HCT116 (cell line): ENCODE measurements around the gene BSND. TPM values are rescaled to one million over a fixed set of nuclear protein-coding genes. Genes with fewer than 3 reads are reported as not detected.
"Not testable (repeated sequence)": the region's sequence is repeated elsewhere in the genome, so short reads cannot be mapped to it uniquely, and the experiment has no call there.

Experiments
- ATAC-seq: fragments of 200-7000 bp; cut with Tn5 transposase; 2 replicates; pipeline ENCODE4 v1.9.1; 2020; ENCODE audit warnings: mild to moderate bottlenecking, moderate library complexity
- BruUV-seq: library from RNA; stranded (reverse); fragments of 400-500 nt; replicated peaks from 2 replicates; lab custom pipeline; 2021; lab: Mats Ljungman, UMichigan
- CTCF ChIA-PET: fragments of 300-600 bp; sonication (Branson Sonifier 250); formaldehyde crosslinking; loops from one replicate; lab custom pipeline; 2021; ENCODE audit warnings: antibody characterized with exemption; lab: Charles Lee
- POLR2A ChIA-PET: fragments of 300-600, 350-600 bp; sonication (Branson Sonifier 250); formaldehyde crosslinking; loops from one replicate; lab custom pipeline; 2021; ENCODE audit warnings: antibody characterized with exemption; lab: Charles Lee
- RAD21 ChIA-PET, 2 experiments: fragments of 300-600 bp; sonication (Branson Sonifier 250); formaldehyde crosslinking; loops; one replicate each; lab custom pipeline; 2023; ENCODE audit warnings: low total read pairs in 2 of 2; ENCODE audit not compliant: uncharacterized antibody in 2 of 2, unreplicated experiment in 2 of 2, low non-redundant PET in 1 of 2; lab: Charles Lee
- DNase-seq: peaks from one replicate; pipeline ENCODE4 v3.0.0-alpha.2; 2010; ENCODE audit warnings: low read depth, low spot score
- H2AFZ ChIP-seq: fragments of 200-600 bp; shearing (Covaris generic), sonication (generic); 2 replicates; pipeline ENCODE4 v1.6.1; 2017; ENCODE audit warnings: low read depth, mixed run types, mixed read lengths, antibody characterized with exemption, low read length; ENCODE audit not compliant: poor library complexity, severe bottlenecking
- H3K27ac ChIP-seq: 2 replicates; pipeline ENCODE4 v1.5.1; 2012; ENCODE audit warnings: low read depth, low read length
- H3K27me3 ChIP-seq: fragments of 200-600 bp; sonication (generic); 2 replicates; pipeline ENCODE4 v1.6.1; 2016; ENCODE audit warnings: mixed run types, low read length, mixed read lengths; ENCODE audit not compliant: insufficient read depth
- H3K36me3 ChIP-seq, 2 experiments: fragments of 200-500 bp in 1 of 2; fragments of 200-600 bp in 1 of 2; sonication (Bioruptor generic) in 1 of 2; sonication (generic) in 1 of 2; 2 replicates each; pipeline versions ENCODE4 v1.5.1 to v1.6.1; 2014 to 2016; ENCODE audit warnings: low read length in 2 of 2, inconsistent platforms in 1 of 2, mixed read lengths in 1 of 2, mixed run types in 1 of 2; ENCODE audit not compliant: insufficient read depth in 2 of 2, control insufficient read depth in 1 of 2
- H3K4me1 ChIP-seq, 2 experiments: fragments of 200-600 bp in 1 of 2; sonication (generic) in 1 of 2; 2 replicates each; pipeline versions ENCODE4 v1.5.1 to v1.6.1; 2012 to 2017; ENCODE audit warnings: low read length in 2 of 2, inconsistent platforms in 1 of 2, mild to moderate bottlenecking in 1 of 2, mixed read lengths in 1 of 2, mixed run types in 1 of 2, moderate library complexity in 1 of 2; ENCODE audit not compliant: insufficient read depth in 2 of 2, control insufficient read depth in 1 of 2
- H3K4me2 ChIP-seq: fragments of 200-600 bp; sonication (generic); 2 replicates; pipeline ENCODE4 v1.6.1; 2017; ENCODE audit warnings: mixed run types, low read length, mixed read lengths
- H3K4me3 ChIP-seq, 2 experiments: fragments of 200-600 bp in 1 of 2; sonication (generic) in 1 of 2; replicated peaks in 1 of 2; 2 replicates each; pipeline ENCODE4 v1.5.1; 2011 to 2016; ENCODE audit warnings: low read length in 2 of 2, control low read depth in 1 of 2, low read depth in 1 of 2, mild to moderate bottlenecking in 1 of 2, mixed read lengths in 1 of 2, mixed run types in 1 of 2
- H3K79me2 ChIP-seq: fragments of 200-600 bp; sonication (generic); 2 replicates; pipeline ENCODE4 v1.6.1; 2017; ENCODE audit warnings: mild to moderate bottlenecking, mixed run types, low read length, moderate library complexity, mixed read lengths; ENCODE audit not compliant: insufficient read depth
- H3K9ac ChIP-seq: fragments of 200-600 bp; sonication (generic); 2 replicates; pipeline ENCODE4 v1.6.1; 2016; ENCODE audit warnings: low read length, mixed read lengths
- H3K9me2 ChIP-seq: fragments of 200-600 bp; sonication (generic), shearing (Covaris generic); 2 replicates; pipeline ENCODE4 v1.6.1; 2017; ENCODE audit warnings: mixed run types, mild to moderate bottlenecking, moderate library complexity; ENCODE audit not compliant: insufficient read depth
- H3K9me3 ChIP-seq, 2 experiments: fragments of 200-500 bp in 1 of 2; fragments of 200-600 bp in 1 of 2; sonication (Bioruptor generic) in 1 of 2; sonication (generic) in 1 of 2; 2 replicates each; pipeline ENCODE4 v1.6.1; 2014 to 2017; ENCODE audit warnings: low read length in 2 of 2, mixed read lengths in 2 of 2, inconsistent platforms in 1 of 2, low read depth in 1 of 2, mild to moderate bottlenecking in 1 of 2, mixed run types in 1 of 2, moderate library complexity in 1 of 2; ENCODE audit not compliant: control insufficient read depth in 1 of 2, insufficient read depth in 1 of 2
- H4K20me1 ChIP-seq: fragments of 200-600 bp; sonication (generic), shearing (Covaris generic); 2 replicates; pipeline ENCODE4 v1.6.1; 2017; ENCODE audit warnings: mixed run types, mild to moderate bottlenecking, moderate library complexity; ENCODE audit not compliant: insufficient read depth
- REST ChIP-seq: IDR thresholded peaks from 2 replicates; pipeline ENCODE4 v1.6.1; 2012; ENCODE audit warnings: low read depth
- YY1 ChIP-seq: IDR thresholded peaks from 2 replicates; pipeline ENCODE4 v1.6.1; 2011; ENCODE audit warnings: low read length, low read depth, moderate library complexity, mild to moderate bottlenecking; ENCODE audit not compliant: insufficient replicate concordance; ENCODE audit errors: extremely low read depth
- intact Hi-C: fragments of 100-400 bp; cut with micrococcal nuclease; formaldehyde crosslinking; loops from 2 replicates; pipeline ENCODE4 v1.10.0; 2022
- total RNA-seq: library from RNA; stranded (reverse); gene quantifications from one replicate; pipeline ENCODE4 v1.2.1, GENCODE V29; 2021; ENCODE audit not compliant: unreplicated experiment

Gene BSND
- total RNA-seq, 1 experiment from 2014 or later, result not detected

GRCh38 chr1:55021942-55022546, 23.3 kb downstream of the BSND start (continued):
- TF ChIP-seq REST, result no peak
- TF ChIP-seq YY1, result peak; percentile 30

- H4K20me1 ChIP-seq, H2AFZ ChIP-seq, RAD21 ChIA-PET, H3K4me3 ChIP-seq, ATAC-seq, H3K9me3 ChIP-seq, CTCF ChIA-PET, DNase-seq, H3K9ac ChIP-seq, H3K27me3 ChIP-seq, POLR2A ChIA-PET, H3K79me2 ChIP-seq, BruUV-seq, H3K36me3 ChIP-seq, H3K4me2 ChIP-seq, H3K9me2 ChIP-seq, H3K27ac ChIP-seq: not testable (repeated sequence)
- peaks cover 0 to 13% of the 10 kb centered on the region in 2 experiments; a peak in 3 of 4 replicates for H3K4me1 ChIP-seq
- intact Hi-C loops, result loop anchor here (10.0 kb wide), 1 partner anchor 219 kb away; the partner anchor contains the start of gene TTC22
Observed at GRCh38 chr1:55024163-55024562, 25.4 kb downstream of the BSND start.

- H4K20me1 ChIP-seq, H3K79me2 ChIP-seq, H3K4me3 ChIP-seq, CTCF ChIA-PET, H3K4me1 ChIP-seq, H3K9me3 ChIP-seq, DNase-seq, BruUV-seq, H3K9ac ChIP-seq, RAD21 ChIA-PET, ATAC-seq, H3K27me3 ChIP-seq, H3K27ac ChIP-seq, H2AFZ ChIP-seq, H3K36me3 ChIP-seq, H3K4me2 ChIP-seq, H3K9me2 ChIP-seq, POLR2A ChIA-PET: not testable (repeated sequence)
- intact Hi-C loops, result loop anchor here (10.0 kb wide), 1 partner anchor 222 kb away; the partner anchor contains the start of gene TTC22
Observed at GRCh38 chr1:55026682-55027081, 27.9 kb downstream of the BSND start.

- H4K20me1 ChIP-seq, H3K79me2 ChIP-seq, intact Hi-C loops, H3K27me3 ChIP-seq, BruUV-seq, H3K36me3 ChIP-seq, H3K9me3 ChIP-seq, H3K4me3 ChIP-seq, H2AFZ ChIP-seq, H3K27ac ChIP-seq, DNase-seq, H3K9me2 ChIP-seq, H3K4me2 ChIP-seq, ATAC-seq, POLR2A ChIA-PET, H3K4me1 ChIP-seq, RAD21 ChIA-PET, H3K9ac ChIP-seq: not testable (repeated sequence)
- CTCF ChIA-PET, result interaction anchor here (6.1 kb wide), 1 partner anchor 9 kb away, joined by 24 read pairs; no protein-coding TSS in a partner anchor
Observed at GRCh38 chr1:55031098-55031497, 32.4 kb downstream of the BSND start.
